Pancreas (tissue), 10 donors: ENCODE results near the gene CCSER2. TPM values are rescaled to one million over a fixed set of nuclear protein-coding genes. Genes with fewer than 3 reads are reported as not detected.

Experiments
- ATAC-seq, 4 donors: fragments of 200-7000 bp; cut with Tn5 transposase; one replicate each; pipeline versions ENCODE4 v1.8.0 to v1.9.1; 2020; ENCODE audit warnings: mild to moderate bottlenecking in 4 of 4, moderate library complexity in 4 of 4
- DNase-seq, 6 donors: peaks; one replicate each; pipeline ENCODE4 v3.0.0-alpha.2; 2020
- FAIRE-seq: peaks from 2 replicates; lab custom pipeline; 2012; peaks lifted over from hg19 to GRCh38; lab: Jason Lieb, UNC
- H3K27ac ChIP-seq, 4 donors: fragments of 200-600 bp; sonication (generic); 1 replicate in 3 of 4; 2 replicates in 1 of 4; pipeline versions ENCODE4 v1.5.0 to v1.8.0; 2020
- H3K27me3 ChIP-seq, 4 donors: fragments of 200-600 bp; one replicate each; pipeline ENCODE4 v1.8.0; 2021
- H3K36me3 ChIP-seq, 3 donors: fragments of 200-600 bp; sonication (generic) in 1 of 3; one replicate each; pipeline versions ENCODE4 v1.5.0 to v1.8.0; 2020 to 2021
- H3K4me1 ChIP-seq, 3 donors: fragments of 200-600 bp; one replicate each; pipeline ENCODE4 v1.8.0; 2021
- H3K4me3 ChIP-seq, 4 donors: fragments of 200-600 bp; sonication (generic) in 2 of 4; one replicate each; pipeline versions ENCODE4 v1.5.0 to v1.8.0; 2020 to 2021
- H3K9me3 ChIP-seq, 4 donors: fragments of 200-600 bp; one replicate each; pipeline ENCODE4 v1.8.0; 2021
- WGBS, 2 donors: extraction: QIAGEN DNeasy Blood & Tissue Kit; methylation state at CpG; one replicate each; pipeline ENCODE4 v1.1.7; 2013; 5-methylcytosine and 5-hydroxymethylcytosine counted together
- intact Hi-C, 3 donors: fragments of 100-400 bp; cut with DNase I; formaldehyde crosslinking; loops; one replicate each; pipeline versions ENCODE4 v1.11.1 to v1.14.2; 2022
- polyA plus RNA-seq, 2 donors: library from polyadenylated mRNA; stranded (reverse); fragments of 200-250 nt; gene quantifications; one replicate each; pipeline ENCODE4 v1.2.3, GENCODE V29; 2013
- total RNA-seq, 6 donors: library from RNA; stranded (reverse); fragmentation: NEBNext Ultra II Directional in 4 of 6; extraction: Animal tissue kit (Norgen Biotek cat#: 25700) in 4 of 6; gene quantifications; one replicate each; pipeline versions ENCODE4 v1.2.1 to v1.2.4, GENCODE V29; 2021 to 2023
- TF ChIP-seq, protein P1 (sequence below), 4 donors: fragments of 200-600 bp; sonication (generic) in 3 of 4; IDR thresholded peaks; one replicate each; pipeline versions ENCODE4 v1.5.0 to v1.8.0; 2021; ENCODE audit warnings: antibody characterized with exemption in 4 of 4
- donor health status: healthy with polysubstance abuse.
- donor health status: DM: no; HTN: no; CAD: no; lungs with moderate emphysema.
- donor health status: DM: no; HTN: no; CAD: no.
- donor health status: control.
- donor health status: control.
- donor health status: Bipolar disorder and iron deficiency.
- donor health status: DM: yes; HTN: yes; CAD: no.
- donor health status: DM: no; HTN: no; CAD: no.
- donor health status: DM: no; HTN: no; CAD: no.
- donor health status: DM: yes; HTN: yes; CAD: no.

The CCSER2 gene
- total and polyA plus RNA-seq, 8 donors = 3.5 to 25.6 (median 21.8) TPM

DNA sequence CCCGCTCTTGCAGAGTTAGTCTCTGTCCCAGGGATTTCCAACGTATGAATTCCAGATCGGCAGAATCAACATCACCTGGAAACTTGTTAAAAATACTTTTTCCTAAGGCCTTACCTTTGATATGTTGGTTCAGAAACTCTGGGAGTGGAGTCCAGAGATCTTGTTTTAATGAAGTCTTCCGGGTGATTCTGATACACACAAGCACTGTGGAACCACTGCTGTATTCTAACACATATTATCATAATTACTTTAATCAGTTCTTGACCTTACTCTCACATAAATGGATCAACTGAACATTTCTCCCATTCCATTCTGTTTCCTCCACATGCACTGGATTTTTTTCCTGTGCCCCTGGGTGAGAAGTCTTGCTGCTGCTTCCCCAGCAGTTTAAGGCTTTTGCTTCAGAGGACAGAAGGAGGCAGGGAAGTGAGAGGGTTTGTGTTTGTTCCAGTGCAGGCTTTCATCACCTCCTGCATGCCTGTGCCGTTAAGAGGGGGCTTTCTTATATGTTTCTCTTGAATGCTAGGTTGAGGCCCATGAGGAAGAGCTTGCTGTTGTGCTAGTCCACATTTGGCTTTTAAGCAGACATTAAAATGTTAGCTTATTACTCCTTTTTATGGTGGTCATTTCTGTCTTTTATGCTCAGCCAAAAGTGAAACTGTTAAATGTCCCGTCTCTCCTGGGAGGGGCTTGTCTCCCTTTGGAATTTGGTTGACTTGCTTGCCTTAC lies 32.4 kb downstream of the CCSER2 start:
- ATAC-seq (peak in 3 of 4 donors; percentile 47 to 54 (median 49)), FAIRE-seq (no peak), DNase-seq (no peak)
- no peak overlapping the region for H3K27ac ChIP-seq
- WGBS, 2 donors = 42 to 50% methylated on average over 6 of the region's 6 CpGs
- H3K27me3 ChIP-seq = no peaks in the 10 kb centered on the region
- no peak overlapping the region for H3K4me3 ChIP-seq
- intact Hi-C loops = no loop called here
- TF ChIP-seq, protein P1, sequence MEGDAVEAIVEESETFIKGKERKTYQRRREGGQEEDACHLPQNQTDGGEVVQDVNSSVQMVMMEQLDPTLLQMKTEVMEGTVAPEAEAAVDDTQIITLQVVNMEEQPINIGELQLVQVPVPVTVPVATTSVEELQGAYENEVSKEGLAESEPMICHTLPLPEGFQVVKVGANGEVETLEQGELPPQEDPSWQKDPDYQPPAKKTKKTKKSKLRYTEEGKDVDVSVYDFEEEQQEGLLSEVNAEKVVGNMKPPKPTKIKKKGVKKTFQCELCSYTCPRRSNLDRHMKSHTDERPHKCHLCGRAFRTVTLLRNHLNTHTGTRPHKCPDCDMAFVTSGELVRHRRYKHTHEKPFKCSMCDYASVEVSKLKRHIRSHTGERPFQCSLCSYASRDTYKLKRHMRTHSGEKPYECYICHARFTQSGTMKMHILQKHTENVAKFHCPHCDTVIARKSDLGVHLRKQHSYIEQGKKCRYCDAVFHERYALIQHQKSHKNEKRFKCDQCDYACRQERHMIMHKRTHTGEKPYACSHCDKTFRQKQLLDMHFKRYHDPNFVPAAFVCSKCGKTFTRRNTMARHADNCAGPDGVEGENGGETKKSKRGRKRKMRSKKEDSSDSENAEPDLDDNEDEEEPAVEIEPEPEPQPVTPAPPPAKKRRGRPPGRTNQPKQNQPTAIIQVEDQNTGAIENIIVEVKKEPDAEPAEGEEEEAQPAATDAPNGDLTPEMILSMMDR (IDR thresholded peaks at IDR 0.05) = no peak
- no peaks in the 10 kb centered on the region for H3K9me3 ChIP-seq
- no peaks in the 10 kb centered on the region for H3K36me3 ChIP-seq
- H3K4me1 ChIP-seq = peaks cover 0 to 6% (median 5%) of the 10 kb centered on the region in 3 donors

DNA sequence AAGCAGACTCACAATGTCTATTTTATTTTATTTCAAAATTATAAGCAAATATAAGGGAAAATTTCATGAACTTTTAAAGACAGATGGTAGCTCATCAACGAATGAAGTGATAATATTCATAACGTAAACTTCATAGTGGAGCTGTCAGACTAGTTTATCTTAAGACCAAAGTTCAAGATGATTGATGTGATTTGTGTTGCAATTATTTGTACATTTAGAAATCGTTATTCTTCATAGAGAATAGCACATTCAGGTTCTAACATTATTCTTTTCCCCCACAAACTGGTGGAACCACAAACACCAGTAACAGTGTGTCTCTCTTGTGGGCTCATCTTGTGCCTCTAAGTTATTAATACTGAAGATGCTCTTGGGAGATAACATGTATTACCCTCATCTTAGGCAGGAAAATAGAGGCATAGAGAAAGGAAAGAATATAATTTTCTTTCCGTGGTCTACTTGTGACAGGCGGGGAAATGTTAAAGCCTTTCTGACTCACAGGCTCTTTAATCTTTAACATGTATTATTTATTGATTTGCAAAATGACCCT lies 37.0 kb downstream of the CCSER2 start:
- peaks cover 0 to 10% (median 5%) of the 10 kb centered on the region in 3 donors for H3K4me1 ChIP-seq
- no peaks in the 10 kb centered on the region for H3K27me3 ChIP-seq
- no peak for FAIRE-seq
- TF ChIP-seq, protein P1 (IDR thresholded peaks at IDR 0.05) = no peak
- H3K4me3 ChIP-seq = no peak overlapping the region
- no peaks in the 10 kb centered on the region for H3K9me3 ChIP-seq
- WGBS, 2 donors = 37 to 43% methylated on average over 5 of the region's 5 CpGs
- H3K27ac ChIP-seq = no peak overlapping the region
- no peak for ATAC-seq
- intact Hi-C loops = no loop called here
- DNase-seq = no peak
- no peaks in the 10 kb centered on the region for H3K36me3 ChIP-seq

DNA sequence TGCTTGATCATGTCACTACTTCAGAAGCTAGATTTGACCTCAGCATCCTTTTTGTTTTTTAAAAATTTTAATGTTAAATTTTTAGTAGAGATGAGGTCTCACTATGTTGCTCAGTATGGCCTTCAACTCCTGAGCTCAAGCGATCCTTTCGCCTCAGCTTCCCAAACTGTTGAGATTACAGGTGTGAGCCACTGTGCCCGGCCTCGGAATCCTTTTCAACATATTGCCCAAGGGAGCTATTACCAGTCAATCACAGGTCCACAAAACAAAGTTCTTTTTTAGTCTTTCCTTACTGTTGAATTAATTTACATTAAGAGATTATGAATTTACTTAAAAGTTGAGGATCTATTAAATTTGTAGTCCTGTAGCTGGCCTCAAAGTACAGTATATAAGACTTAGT lies 37.7 kb downstream of the CCSER2 start:
- TF ChIP-seq, protein P1 (IDR thresholded peaks at IDR 0.05) = no peak
- intact Hi-C loops = no loop called here
- WGBS, 2 donors = 90 to 93% methylated on average over 4 of the region's 4 CpGs
- Histone ChIP-seq H3K36me3 (no peaks in the 10 kb centered on the region), H3K9me3 (no peaks in the 10 kb centered on the region), H3K4me1 (peaks cover 0 to 10% (median 5%) of the 10 kb centered on the region in 3 donors), H3K4me3 (no peak overlapping the region), H3K27ac (no peak overlapping the region), H3K27me3 (no peaks in the 10 kb centered on the region)
- ATAC-seq (no peak), FAIRE-seq (no peak), DNase-seq (no peak)

DNA sequence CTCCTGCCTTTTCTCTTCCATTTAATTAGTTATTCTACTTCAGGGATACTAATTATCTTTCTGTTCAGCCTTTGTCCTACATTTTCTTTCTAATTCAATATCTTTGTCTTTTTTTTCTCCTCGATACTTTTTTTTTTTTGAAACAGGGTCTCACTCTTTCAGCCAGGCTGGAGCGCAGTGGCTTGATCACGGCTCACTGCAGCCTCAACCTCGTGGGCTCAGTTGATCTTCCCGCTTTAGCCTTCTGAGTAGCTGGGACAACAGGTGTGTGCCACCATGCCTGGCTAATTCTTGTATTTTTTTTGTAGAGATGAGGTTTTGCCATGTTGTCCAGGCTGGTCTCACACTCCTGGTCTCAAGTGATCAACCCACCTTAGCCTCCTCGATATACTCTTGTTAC lies 38.9 kb downstream of the CCSER2 start:
- 90 to 93% methylated on average over 6 of the region's 6 CpGs for WGBS, 2 donors
- Histone ChIP-seq H3K4me3 (no peak overlapping the region), H3K27ac (no peak overlapping the region), H3K27me3 (no peaks in the 10 kb centered on the region), H3K9me3 (no peaks in the 10 kb centered on the region), H3K4me1 (peaks cover 0 to 10% (median 5%) of the 10 kb centered on the region in 3 donors), H3K36me3 (peaks cover 0 to 5% (median 0%) of the 10 kb centered on the region in 3 donors)
- intact Hi-C loops = no loop called here
- FAIRE-seq (no peak), DNase-seq (no peak), ATAC-seq (no peak)
- TF ChIP-seq, protein P1 (IDR thresholded peaks at IDR 0.05) = no peak

DNA sequence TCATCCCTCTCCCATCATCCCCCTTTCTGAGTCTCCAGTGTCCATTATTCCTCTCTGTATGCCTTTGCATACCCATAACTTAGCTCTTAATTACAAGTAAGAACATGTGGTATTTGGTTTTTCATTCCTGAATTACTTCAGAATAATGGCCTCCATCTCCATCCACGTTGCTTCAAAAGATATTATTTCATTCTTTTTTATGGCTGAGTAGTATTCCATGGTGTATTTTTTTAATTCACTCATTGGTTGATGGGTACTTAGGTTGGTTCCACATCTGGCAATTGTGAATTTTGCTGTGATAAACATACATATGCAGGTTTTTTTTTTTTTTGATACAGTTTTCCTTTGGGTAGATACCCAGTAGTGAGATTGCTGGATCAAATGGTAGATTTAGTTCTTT lies 40.4 kb downstream of the CCSER2 start:
- no peaks in the 10 kb centered on the region for H3K27me3 ChIP-seq
- peaks cover 0 to 10% (median 5%) of the 10 kb centered on the region in 3 donors for H3K4me1 ChIP-seq
- TF ChIP-seq, protein P1 (IDR thresholded peaks at IDR 0.05) = no peak
- ATAC-seq (no peak), DNase-seq (no peak), FAIRE-seq (no peak)
- intact Hi-C loops = no loop called here
- H3K36me3 ChIP-seq = peaks cover 0 to 11% (median 0%) of the 10 kb centered on the region in 3 donors
- H3K4me3 ChIP-seq = no peak overlapping the region
- H3K9me3 ChIP-seq = no peaks in the 10 kb centered on the region
- 87 to 94% methylated on average over 1 of the region's 1 CpG for WGBS, 2 donors
- no peak overlapping the region for H3K27ac ChIP-seq
